ACC112 (cell line): ENCODE results near the gene ST3GAL4.

Source experiments
- H2AFZ ChIP-seq: fragments of 200-600 bp; sonication (generic); one replicate; pipeline ENCODE4 v1.6.0; 2017; ENCODE audit warnings: antibody characterized with exemption, low read length; ENCODE audit not compliant: unreplicated experiment
- H3K27ac ChIP-seq: fragments of 200-600 bp; sonication (generic); 2 replicates; pipeline ENCODE4 v1.5.1; 2014; ENCODE audit warnings: low read depth, mild to moderate bottlenecking, antibody characterized with exemption, low read length, moderate library complexity
- H3K27me3 ChIP-seq: fragments of 200-600 bp; sonication (generic); 2 replicates; pipeline ENCODE4 v1.6.1; 2014; ENCODE audit warnings: mild to moderate bottlenecking, antibody characterized with exemption, low read length, moderate library complexity, mixed read lengths; ENCODE audit not compliant: insufficient read depth
- H3K36me3 ChIP-seq: fragments of 200-600 bp; sonication (generic); 2 replicates; pipeline ENCODE4 v1.6.1; 2016; ENCODE audit warnings: mild to moderate bottlenecking, antibody characterized with exemption, low read length, moderate library complexity, mixed read lengths; ENCODE audit not compliant: insufficient read depth
- H3K4me1 ChIP-seq: fragments of 200-600 bp; sonication (generic); one replicate; pipeline ENCODE4 v1.6.1; 2016; ENCODE audit warnings: low read length, mixed read lengths; ENCODE audit not compliant: insufficient read depth, unreplicated experiment, control insufficient read depth
- H3K4me3 ChIP-seq: fragments of 200-600 bp; sonication (generic); 2 replicates; pipeline ENCODE4 v1.5.1; 2014; ENCODE audit warnings: mild to moderate bottlenecking, low read depth, low read length
- H3K79me2 ChIP-seq: fragments of 200-600 bp; sonication (generic); one replicate; pipeline ENCODE4 v1.6.0; 2016; ENCODE audit warnings: low read length; ENCODE audit not compliant: control insufficient read depth, unreplicated experiment, insufficient read depth

Gene ST3GAL4

GRCh38 chr11:126400479-126400878 lies 45.0 kb downstream of the ST3GAL4 start:
- no peaks in the 10 kb centered on the region for H3K27me3 ChIP-seq
- no peak overlapping the region for H2AFZ ChIP-seq
- H3K4me3 ChIP-seq: no peak overlapping the region
- peaks cover 12% of the 10 kb centered on the region for H3K4me1 ChIP-seq
- no peaks in the 10 kb centered on the region for H3K36me3 ChIP-seq
- no peak overlapping the region for H3K27ac ChIP-seq
- H3K79me2 ChIP-seq: peaks cover 2% of the 10 kb centered on the region

- peaks cover 2% of the 10 kb centered on the region for H3K79me2 ChIP-seq
- no peak overlapping the region for H3K27ac ChIP-seq
- H3K4me1 ChIP-seq: peaks cover 12% of the 10 kb centered on the region
- no peak overlapping the region for H3K4me3 ChIP-seq
- H3K36me3 ChIP-seq: no peaks in the 10 kb centered on the region
- no peaks in the 10 kb centered on the region for H3K27me3 ChIP-seq
- H2AFZ ChIP-seq: no peak overlapping the region
Measured at GRCh38 chr11:126403022-126403581, 47.6 kb downstream of the ST3GAL4 start.

GRCh38 chr11:126403658-126404057 lies 48.2 kb downstream of the ST3GAL4 start:
- Histone ChIP-seq H3K27me3 (no peaks in the 10 kb centered on the region), H3K79me2 (peaks cover 2% of the 10 kb centered on the region), H3K4me3 (no peak overlapping the region), H3K27ac (no peak overlapping the region), H3K36me3 (no peaks in the 10 kb centered on the region; the same call in 1 of the 2 replicates), H2AFZ (no peak overlapping the region), H3K4me1 (peaks cover 12% of the 10 kb centered on the region)

GRCh38 chr11:126404367-126404766 lies 48.9 kb downstream of the ST3GAL4 start:
- Histone ChIP-seq H3K27ac (no peak overlapping the region), H3K36me3 (no peaks in the 10 kb centered on the region; the same call in 1 of the 2 replicates), H3K4me3 (no peak overlapping the region), H3K79me2 (peaks cover 2% of the 10 kb centered on the region), H3K27me3 (no peaks in the 10 kb centered on the region), H3K4me1 (peaks cover 12% of the 10 kb centered on the region), H2AFZ (no peak overlapping the region)

GRCh38 chr11:126405374-126405773 lies 49.9 kb downstream of the ST3GAL4 start:
- Histone ChIP-seq H3K27ac (no peak overlapping the region), H3K4me3 (no peak overlapping the region), H3K4me1 (peaks cover 12% of the 10 kb centered on the region), H3K79me2 (no peaks in the 10 kb centered on the region), H3K27me3 (no peaks in the 10 kb centered on the region), H3K36me3 (no peaks in the 10 kb centered on the region; the same call in 1 of the 2 replicates), H2AFZ (no peak overlapping the region)

GRCh38 chr11:126405906-126406305 lies 50.4 kb downstream of the ST3GAL4 start:
- Histone ChIP-seq H3K4me1 (peaks cover 12% of the 10 kb centered on the region), H3K27me3 (no peaks in the 10 kb centered on the region), H2AFZ (no peak overlapping the region), H3K79me2 (no peaks in the 10 kb centered on the region), H3K36me3 (no peaks in the 10 kb centered on the region; the same call in 1 of the 2 replicates), H3K4me3 (no peak overlapping the region), H3K27ac (no peak overlapping the region)

GRCh38 chr11:126406368-126406767 lies 50.9 kb downstream of the ST3GAL4 start:
- Histone ChIP-seq H3K4me3 (no peak overlapping the region), H3K36me3 (no peaks in the 10 kb centered on the region; the same call in 1 of the 2 replicates), H3K27me3 (no peaks in the 10 kb centered on the region), H3K4me1 (peaks cover 12% of the 10 kb centered on the region), H3K27ac (no peak overlapping the region), H2AFZ (no peak overlapping the region), H3K79me2 (no peaks in the 10 kb centered on the region)

- Histone ChIP-seq H2AFZ (no peak overlapping the region), H3K27me3 (no peaks in the 10 kb centered on the region), H3K79me2 (no peaks in the 10 kb centered on the region), H3K4me1 (peaks cover 12% of the 10 kb centered on the region), H3K4me3 (no peak overlapping the region), H3K36me3 (no peaks in the 10 kb centered on the region; the same call in 1 of the 2 replicates), H3K27ac (no peak overlapping the region)
Measured at GRCh38 chr11:126407101-126407521, 51.6 kb downstream of the ST3GAL4 start.

GRCh38 chr11:126407682-126408288 lies 52.3 kb downstream of the ST3GAL4 start:
- no peak overlapping the region for H3K27ac ChIP-seq
- peaks cover 12% of the 10 kb centered on the region for H3K4me1 ChIP-seq
- H3K79me2 ChIP-seq: no peaks in the 10 kb centered on the region
- H3K36me3 ChIP-seq: no peaks in the 10 kb centered on the region; the same call in 1 of the 2 replicates
- no peaks in the 10 kb centered on the region for H3K27me3 ChIP-seq
- no peak overlapping the region for H3K4me3 ChIP-seq
- H2AFZ ChIP-seq: no peak overlapping the region

- Histone ChIP-seq H3K27me3 (no peaks in the 10 kb centered on the region), H3K36me3 (no peaks in the 10 kb centered on the region; the same call in 1 of the 2 replicates)
Measured at GRCh38 chr11:126408496-126408895, 53.0 kb downstream of the ST3GAL4 start.

More at GRCh38 chr11:126408496-126408895, 53.0 kb downstream of the ST3GAL4 start:
- no peak overlapping the region for H3K27ac ChIP-seq
- no peak overlapping the region for H2AFZ ChIP-seq
- no peak overlapping the region for H3K4me3 ChIP-seq
- H3K79me2 ChIP-seq: no peaks in the 10 kb centered on the region
- peaks cover 8% of the 10 kb centered on the region for H3K4me1 ChIP-seq
